Fibroblast of skin of right biceps (primary cell): ENCODE data around the gene RFTN1.
A peak's percentile ranks its signal among the peaks of the same experiment; 100 is the strongest.

ENCODE experiments used
- DNase-seq: peaks from one replicate; pipeline ENCODE4 v3.0.0-alpha.2; 2013

The RFTN1 gene

DNA sequence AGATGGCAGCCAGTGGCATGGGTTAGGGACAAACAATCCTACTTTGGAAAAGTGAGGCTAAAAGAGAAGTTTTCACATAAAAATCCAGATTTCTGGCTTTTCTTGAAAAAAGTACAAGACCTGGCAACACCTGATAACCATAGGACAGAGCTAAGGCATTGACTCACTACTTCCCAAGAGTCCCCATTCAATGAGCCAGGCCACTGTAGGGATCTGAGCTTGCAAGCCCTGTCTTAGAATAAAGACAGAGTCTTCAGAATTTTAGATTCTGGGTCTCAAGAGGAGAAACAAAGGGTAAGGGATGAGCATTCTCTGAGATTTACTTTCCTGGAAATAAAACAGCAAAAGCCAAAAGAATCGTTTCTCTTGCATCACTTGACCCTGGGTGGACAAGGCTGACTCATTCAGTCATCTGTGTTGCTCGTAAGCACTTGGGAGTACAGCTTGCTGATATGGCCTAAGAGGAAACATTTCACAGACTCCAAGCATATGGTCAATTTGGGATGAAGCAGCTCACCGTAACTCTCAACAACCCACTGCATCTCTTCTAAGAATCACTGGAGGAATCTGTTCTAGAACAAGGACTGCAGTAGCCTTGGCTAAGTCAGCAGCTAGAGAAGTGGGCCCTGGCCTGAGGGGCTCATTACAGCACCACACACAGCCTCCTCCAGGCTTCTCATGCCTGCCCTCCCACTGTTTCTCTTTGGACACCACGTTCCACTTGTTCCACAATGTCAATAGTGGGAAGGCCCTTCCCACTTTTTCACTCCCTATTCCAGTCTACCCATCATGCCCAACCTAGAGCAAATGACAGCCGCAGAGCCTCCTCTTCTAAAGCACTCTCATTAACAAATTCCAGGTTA is 86.2 kb downstream of the RFTN1 start:
- DNase-seq = peak; percentile 73

DNA sequence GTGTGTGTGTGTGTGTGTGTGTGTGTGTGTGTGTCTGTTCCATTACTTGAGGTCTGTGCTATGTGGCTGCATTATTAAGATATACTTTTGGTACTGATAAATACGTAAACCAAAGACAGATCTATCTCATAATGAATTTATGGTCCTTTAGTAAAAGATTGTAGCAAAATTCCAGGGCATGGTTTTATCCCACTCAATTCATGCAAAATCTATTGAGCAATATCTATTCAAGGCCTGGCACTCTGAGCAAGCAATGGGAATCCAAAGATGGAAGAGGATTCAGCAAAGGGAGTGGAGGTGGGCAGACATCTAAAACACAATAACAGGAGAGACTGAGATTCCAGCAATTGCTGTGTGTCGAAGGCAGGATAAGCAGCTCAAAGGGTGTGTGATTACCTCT is 86.8 kb downstream of the RFTN1 start:
- DNase-seq = no peak

DNA sequence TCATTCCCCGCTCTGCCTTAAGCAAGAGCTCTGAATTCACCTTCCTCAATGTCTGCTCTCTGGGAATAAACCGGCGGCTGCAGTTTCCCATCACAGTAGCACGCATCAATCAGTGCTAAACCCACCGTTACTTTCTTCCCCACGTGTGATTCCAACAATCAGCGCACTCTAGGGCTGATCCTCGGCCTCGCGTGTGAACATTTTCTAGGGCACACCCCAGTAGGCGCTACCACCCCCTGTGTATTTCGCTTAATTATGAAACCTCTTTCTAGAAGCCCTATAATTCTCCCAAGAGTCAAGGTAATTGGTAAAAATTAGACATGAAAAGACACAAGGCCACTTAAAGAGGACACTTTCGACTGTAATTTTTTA is 87.5 kb downstream of the RFTN1 start:
- no peak for DNase-seq

DNA sequence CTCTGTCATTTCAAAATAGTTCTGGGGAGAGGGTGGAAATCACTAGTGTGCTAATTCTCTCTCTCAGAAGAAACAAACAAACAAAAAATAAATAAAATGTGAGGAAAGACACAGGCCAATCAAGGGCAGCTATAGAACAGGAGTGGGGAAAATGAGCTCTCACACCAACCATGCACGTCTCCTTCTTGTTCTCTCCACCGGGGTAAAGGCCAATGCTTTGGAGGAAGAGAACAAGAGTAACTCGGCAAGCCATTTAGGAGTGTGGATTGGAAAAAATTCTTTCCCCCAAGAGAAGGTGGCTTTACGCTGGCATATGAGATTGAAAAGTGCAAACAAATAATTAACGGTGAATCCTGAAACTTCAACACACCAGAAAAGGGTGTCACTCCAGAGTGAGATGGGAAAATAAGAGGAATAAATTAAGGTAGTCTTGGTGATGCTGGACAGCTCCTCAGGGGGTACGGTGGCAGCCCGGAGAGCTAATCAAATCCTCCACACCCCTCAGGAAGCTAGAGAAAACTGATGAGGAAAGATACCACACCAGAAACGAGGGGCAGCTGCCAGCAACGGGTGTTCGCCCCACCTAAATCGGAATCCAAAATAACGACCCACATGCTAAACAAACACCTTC is 88.0 kb downstream of the RFTN1 start:
- DNase-seq = no peak

DNA sequence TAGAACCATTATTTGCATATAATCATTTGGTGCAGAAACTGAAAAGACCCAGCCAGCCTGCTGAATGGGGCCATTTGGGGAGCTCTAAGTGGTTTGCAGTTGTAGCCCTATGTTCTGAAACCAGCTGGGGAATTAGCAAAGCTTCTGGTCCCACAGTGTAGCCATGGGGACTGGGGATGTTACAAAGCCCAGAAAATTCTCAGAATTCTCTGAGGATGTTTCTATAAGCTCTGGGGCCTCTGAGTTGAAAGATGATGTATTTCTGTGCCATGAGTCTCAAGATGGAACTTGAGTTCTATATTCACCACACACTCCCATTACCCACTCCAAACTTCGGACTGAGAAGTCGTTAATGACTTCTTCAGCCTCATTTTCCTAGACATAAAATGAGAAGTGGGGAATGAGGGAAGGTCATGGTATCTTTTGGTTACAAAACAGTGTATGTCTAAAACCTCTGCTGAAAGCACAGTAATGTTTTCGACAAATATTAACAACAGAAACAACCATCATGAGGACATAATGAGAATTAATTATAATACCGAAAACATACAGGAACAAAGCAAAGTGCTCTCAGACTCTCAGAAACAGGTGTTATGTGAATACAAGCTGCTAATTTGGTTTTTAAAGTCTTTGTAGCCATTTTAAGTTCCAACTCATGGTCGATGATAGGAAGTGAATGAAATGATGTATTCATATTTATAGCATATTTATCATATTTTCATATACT is 89.4 kb downstream of the RFTN1 start:
- no peak for DNase-seq

DNA sequence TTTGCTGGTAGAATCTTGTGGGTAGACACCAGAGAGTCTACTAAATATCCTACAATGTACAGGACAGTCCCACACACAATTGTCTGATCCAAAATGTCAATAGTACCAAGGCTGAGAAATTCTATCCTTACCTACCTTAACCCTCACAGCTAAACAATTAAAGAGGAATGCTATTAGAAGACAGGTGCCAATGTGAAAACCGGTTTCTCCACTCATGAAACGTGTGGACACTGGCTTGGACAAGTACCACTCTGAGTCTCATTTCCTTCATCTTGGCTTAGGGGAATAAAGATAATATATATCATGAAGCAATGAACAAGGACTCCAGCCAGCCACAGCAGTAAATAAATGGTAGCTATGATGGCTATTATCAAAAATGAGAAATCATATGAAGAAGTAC is 90.2 kb downstream of the RFTN1 start:
- no peak for DNase-seq

DNA sequence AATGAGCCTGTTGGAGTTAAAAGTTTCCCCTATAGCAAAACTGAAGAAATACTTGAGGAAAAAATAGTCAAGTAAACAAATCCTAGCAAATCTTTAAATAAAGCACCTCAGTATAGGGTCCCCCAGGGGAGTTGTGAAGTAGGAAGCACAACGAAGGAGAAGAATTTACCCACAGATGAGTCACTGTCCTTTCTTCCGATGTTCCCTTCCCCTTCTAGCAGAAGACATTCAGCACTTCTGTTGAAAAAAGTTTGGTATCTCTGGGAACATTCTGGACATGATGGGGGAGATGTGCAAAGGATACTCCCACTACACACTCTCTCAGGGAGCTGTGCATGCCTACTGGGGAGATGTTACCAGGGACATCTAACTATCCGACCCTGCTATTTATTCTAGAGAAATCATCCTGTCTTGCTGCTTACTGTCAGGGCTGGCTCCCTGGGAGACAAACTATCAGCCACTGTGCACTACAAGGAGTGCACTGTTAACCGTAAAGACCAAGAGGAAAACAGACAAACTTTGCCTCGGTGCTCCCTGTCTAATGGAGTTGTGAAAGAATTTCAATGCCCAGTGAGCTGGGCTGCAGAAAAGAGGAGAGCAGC is 93.8 kb downstream of the RFTN1 start:
- peak; percentile 77 for DNase-seq

DNA sequence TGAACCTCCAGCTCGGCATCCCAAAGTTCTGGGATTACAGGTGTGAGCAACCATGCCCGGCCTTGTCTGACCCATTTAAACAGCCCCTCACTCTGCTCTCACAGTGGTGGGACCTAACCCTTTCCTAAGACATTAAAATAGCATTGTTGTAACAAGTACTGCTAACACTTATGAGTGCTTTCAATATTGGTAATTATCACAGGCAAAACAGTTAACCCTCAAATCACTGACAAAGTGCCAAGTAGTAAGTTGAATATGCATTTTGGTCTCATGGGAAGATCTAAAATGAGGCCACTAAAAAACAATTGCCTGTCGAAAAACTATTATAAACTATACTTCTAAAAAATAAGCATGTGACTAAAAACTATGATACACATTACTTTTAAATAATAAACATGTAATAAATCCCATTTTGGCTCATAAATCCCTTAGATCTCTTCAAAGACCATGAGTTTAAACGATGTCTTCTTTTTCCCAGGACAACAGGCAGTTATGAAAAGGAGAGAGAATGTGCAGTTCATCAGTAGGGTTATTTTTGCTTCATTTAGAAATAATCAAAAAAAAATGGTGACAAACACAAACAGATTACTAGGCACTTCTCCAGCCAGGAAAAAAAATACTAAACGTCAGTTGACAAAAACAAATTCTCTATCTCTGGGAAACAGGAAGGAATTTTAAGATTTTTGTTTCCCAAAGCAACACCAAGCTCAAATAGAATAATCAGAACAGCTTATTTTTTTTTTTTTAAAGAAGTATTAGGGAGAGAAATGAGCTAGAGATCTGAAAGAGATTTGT is 95.4 kb downstream of the RFTN1 start:
- no peak for DNase-seq

DNA sequence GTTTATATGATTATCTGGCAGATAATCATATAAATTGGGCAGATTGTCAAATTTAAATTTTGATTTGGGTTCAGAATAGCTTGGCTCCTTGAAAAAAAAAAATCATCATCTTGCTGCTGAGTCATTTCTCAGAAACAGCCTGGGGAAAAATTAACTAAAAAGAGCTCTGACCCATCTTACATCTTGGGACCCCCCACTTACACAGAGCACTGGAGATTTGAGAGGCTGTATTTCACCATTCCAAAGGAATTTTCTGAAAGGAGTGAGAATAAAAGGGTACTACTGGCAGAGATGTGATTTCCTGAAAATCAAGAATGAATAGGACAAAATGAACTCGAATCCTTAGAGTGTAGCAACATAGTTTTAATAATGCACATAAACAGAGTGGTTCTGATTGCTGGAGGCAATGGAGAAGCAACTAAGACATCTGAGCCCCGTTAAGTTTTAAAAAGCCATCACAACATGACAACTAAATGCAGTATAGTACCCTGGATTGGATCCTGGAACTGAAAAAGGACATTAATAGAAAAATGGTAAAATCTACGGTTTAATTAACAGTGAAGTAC is 97.5 kb downstream of the RFTN1 start:
- DNase-seq = peak; percentile 33

DNA sequence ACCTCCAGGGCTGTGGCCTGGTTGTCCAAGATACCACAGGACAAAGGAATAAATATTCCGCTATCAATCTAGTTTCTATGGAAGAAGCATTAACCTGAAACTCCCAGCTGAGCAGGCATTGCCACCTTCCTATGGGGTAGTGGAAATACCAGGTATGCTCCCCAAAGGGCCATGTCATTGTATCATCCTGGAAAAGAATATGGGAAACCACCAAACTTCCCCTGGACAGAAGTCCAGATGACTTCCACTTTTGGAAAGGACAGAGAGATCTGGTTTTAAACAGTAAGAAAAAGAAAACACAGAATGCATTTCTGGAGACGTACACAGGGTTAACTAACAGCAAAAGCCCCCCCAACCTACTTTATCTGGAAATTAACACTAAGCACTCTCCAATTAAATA is 100.2 kb downstream of the RFTN1 start:
- no peak for DNase-seq

DNA sequence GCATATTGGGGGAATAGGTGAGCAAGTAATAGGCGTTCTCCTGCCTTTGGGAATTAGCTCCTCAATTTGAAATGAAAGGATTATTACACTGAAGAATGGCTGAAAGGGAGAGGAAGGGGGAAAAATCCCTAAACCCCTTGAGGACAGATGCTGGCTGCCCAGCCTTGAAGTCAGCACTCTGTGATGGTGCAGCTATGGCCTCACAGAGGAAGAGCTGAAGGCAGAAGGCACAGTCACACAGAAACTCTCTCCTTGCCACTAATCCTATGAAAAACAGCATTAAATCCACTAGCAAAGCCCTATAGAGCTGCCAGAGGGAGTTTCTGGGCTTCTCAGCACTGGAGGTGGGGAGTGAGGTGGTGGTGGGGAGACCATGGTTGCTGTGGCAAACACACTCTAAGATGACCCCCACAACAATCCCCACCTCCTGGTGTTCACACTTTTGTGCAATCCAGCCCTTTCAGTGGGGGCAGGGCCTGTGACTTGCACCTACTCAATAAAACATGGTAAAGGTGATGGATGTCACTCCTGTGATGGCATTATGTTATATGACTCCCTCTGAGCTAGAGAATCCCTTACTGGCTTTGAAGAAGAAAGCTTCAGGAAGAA is 101.2 kb downstream of the RFTN1 start:
- DNase-seq = no peak

DNA sequence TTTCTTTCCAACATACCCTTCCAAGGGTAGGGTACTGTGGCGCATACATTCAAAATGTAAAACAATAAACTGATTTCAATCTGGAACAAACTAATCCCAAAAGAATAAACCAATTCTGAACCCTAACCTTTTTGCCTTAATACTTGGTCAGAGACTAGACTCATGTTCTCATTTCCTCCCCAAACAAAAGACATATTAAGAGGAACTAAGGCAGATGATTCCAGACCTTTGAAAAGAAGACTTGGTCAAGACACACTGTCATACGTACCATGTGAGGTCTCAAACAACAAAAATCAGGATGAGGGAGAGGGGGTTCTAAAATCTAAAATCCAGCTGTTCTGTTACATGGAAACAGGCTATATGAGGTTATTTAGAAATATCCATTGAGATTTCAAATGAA is 102.1 kb downstream of the RFTN1 start:
- no peak for DNase-seq

DNA sequence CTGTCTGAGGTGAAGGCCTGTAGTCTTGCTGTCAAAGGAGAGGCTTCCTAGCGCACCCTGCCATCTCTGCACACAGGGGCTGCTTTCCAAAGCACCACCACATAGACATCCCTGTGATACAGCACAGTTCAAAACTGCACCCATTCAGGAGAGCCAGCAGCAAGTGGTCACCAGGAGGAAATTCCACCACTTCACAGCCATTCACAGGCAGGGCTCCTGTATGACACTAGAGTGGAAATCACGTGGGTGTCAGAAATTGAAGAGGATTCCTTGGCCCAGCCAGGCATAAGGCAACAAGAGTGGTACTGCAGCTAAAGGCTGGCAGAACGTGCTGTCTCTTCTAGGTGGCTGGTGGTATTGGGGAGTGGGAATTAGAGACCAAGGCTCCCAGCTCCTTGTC is 102.8 kb downstream of the RFTN1 start:
- DNase-seq = no peak

DNA sequence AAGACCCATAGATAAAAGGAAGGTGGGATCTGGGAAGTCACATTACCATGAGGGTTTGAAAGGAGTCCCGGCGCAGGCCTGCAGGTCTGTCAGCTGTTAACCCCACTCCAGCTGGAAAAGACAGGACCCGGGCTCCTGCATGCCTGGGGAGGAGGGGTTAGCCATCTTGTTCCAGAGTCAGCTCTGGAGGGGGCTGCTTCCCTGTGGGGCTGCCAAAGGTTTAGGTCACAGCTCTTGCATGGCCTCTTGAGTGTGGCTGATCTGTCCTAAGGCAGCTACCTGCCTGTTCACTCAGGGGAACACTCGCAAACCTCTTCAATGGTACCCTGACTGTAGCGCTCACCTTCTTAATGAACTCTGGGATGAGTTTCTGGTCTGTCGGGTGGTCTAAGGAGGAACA is 104.5 kb downstream of the RFTN1 start:
- DNase-seq = no peak

DNA sequence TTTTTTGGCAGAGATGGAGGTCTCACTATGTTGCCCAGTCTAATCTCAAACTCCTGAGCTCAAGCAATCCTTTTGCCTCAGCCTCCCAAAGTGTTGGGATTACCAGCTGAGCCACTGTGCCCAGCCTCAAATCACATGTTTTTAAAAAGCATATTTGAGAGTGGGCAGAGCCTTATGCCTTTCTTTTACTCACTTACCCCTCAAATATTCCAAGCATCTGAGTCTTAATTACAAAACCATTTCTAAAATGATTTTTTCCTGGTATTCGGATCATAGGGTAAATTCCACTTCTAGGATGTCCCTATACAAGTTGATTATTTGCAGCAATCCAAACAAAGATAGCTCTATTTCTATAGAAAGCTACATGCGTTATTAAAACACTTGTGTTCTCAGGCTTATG is 106.1 kb downstream of the RFTN1 start:
- DNase-seq = peak; percentile 34

DNA sequence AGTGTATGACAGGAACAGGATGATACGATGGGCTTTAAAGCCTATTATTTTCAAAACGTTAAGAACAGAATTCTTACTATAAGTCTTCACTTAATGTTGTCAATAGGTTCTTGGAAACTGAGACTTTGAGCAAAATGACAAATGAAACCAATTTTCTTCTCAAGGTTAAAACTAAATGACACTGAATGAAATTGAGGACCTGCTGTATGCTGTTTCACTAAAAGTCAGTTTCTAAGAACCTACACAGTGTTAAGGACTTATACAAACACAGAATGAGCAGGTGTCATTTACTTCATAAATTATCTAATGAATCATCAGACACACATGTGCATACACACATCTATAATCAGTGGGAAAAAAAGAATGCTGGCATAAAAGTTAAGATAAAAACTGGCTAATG is 106.9 kb downstream of the RFTN1 start:
- no peak for DNase-seq

DNA sequence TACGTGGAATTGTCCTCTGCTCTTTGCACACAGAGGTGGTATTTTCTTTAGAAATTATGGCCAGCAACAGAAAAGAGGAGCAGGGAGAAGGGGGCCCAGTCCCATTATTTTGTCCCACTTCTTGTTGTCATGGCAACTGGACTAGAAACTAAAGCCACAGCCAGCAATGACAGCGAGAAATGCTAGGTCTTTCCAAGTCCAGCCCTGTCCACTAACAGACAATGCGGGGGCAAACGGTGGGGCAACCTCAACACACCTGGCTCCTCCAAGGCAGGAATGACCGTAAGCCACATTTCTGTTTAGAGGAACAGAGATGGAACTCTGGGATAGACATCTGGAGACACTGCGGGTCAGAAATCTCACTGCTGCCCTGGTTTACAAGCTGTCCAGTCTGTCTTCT is 107.3 kb downstream of the RFTN1 start:
- DNase-seq = no peak

DNA sequence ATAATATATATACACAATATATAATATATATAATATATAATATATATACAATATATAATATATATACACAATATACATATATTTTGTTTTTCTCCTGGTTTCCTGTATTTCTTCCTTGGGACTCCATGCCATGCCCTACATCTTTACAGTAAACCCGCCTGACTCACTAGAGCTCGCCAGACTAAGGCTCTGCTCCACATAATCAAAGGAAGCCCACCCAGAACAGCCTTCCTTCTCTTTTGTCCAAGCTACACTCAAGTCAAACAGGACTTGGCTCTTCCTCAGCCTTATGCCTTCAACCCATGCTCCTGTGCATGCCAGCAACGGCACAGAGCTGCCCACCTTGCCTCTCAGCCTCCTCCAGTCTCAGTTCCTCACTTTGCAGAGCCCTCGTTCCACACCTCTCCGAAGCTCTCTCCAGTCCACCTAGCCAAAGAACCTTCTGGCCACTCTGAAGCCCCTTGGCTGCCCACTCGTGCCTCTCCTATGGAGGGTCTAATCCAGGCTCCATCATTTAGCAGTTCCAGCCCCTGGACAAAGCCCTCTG is 109.1 kb downstream of the RFTN1 start:
- no peak for DNase-seq

DNA sequence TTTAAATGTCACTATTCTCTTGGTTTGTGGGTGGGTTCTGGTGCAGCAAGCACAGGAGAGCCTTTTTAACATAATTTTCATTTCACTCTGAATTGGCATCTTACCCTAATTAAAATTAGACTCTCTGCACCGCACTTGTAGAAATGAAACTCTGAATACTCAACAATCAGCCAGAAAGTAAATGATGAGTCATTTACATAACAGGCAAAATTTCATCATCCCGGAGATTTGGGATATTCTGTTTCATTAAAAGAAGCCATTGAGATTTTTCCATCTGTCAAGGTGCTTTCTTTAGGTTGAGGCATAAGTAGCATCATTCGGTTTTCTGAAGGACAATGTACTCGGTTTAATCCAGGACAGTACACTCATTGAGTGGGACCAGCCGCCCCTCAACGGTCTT is 111.0 kb downstream of the RFTN1 start:
- DNase-seq = peak; percentile 52

DNA sequence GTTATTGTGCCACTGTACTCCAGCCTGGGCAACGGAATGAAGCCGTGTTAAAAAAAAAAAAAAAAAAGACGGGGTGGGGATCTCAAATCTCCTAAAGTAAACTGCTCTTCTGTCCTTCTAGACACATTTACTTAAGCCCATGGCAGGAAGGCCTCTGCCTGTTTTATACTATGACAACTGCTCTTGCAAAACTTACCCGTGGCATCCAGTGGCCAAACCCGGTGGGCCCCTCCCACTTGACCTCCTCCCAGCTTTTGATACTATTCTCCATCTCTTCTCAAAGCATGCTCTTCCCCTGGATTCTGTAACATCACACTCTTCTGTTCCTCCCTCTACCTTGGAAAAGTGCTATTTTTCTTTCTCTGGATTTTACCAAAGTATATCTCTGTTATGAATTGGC is 112.2 kb downstream of the RFTN1 start:
- DNase-seq = no peak

DNA sequence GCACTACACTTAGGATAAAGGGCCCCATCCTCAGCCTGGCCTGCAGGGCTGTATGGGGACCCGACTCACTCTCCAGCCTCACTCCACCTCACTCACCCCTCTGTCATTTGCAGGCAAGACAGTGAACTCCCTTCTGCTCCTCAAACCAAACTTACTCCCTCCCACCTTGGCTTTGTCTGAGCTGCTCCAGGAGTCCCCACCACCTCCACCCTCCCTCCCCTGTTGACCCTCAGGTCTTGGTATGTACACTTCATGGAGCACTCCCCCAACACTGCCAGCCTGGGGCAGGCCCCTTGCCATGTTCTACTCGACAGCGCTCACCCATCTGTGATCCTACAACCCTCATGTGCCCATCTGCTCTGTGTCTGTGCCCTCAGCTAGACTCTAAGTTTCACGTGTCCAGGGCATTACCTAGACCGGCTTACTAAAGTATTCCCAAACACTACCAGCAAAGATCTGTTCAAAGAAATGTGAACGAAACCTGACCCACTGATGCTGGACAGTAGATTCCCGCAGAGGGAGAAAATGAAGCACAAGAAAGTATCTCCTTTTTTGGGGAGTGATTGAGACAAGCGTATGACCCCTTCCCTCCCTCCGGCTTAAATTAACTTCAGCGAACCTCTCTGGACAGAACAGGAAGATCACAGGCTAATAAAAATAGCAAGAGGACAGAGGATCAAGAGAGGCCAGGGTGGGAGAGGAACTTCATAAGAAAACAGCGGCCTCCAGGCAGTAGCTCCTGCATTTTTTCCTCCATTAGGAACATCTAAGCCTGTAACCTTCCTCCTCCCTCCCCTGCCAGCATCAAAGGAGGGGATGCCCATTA is 113.2 kb downstream of the RFTN1 start:
- no peak for DNase-seq
